Activated CD4-positive, alpha-beta memory T cell treated with anti-CD3 and anti-CD28 coated beads, Interleukin-2, amount 10 ng/mL, durations not matched to agents 7 days and 5 days (primary cell): ENCODE results near the gene SH3YL1. TPM values are rescaled to one million over a fixed set of nuclear protein-coding genes. Genes with fewer than 3 reads are reported as not detected.

Source experiments
- CTCF ChIA-PET: fragments of 350-600 bp; sonication (Branson Sonifier 250); formaldehyde crosslinking; loops from one replicate; lab custom pipeline; 2021; ENCODE audit warnings: antibody characterized with exemption, inconsistent platforms; lab: Charles Lee
- POLR2A ChIA-PET: fragments of 350-600 bp; sonication (Branson Sonifier 250); formaldehyde crosslinking; loops from one replicate; lab custom pipeline; 2021; ENCODE audit warnings: antibody characterized with exemption; lab: Charles Lee
- DNase-seq: peaks from one replicate; pipeline ENCODE4 v3.0.0-alpha.2; 2020
- H3K27ac Mint-ChIP-seq: one replicate; pipeline ENCODE4 v1.8.0; 2021; ENCODE audit warnings: mild to moderate bottlenecking, mixed read lengths
- H3K27me3 Mint-ChIP-seq: one replicate; pipeline ENCODE4 v1.8.0; 2021; ENCODE audit warnings: mixed read lengths
- H3K36me3 Mint-ChIP-seq: one replicate; pipeline ENCODE4 v1.8.0; 2021; ENCODE audit warnings: low read depth, mixed read lengths
- H3K4me1 Mint-ChIP-seq: one replicate; pipeline ENCODE4 v1.8.0; 2021; ENCODE audit warnings: mixed read lengths
- H3K4me3 Mint-ChIP-seq: one replicate; pipeline ENCODE4 v1.8.0; 2021; ENCODE audit warnings: mild to moderate bottlenecking, mixed read lengths
- H3K9me3 Mint-ChIP-seq: one replicate; pipeline ENCODE4 v1.8.0; 2021; ENCODE audit warnings: mixed read lengths
- total RNA-seq, 2 experiments: library from RNA; stranded (reverse); gene quantifications; one replicate each; pipeline ENCODE4 v1.2.3, GENCODE V29; 2021

SH3YL1 gene
- total RNA-seq, 2 experiments from 2014 or later = 15.8 to 18.0 TPM

- Mint-ChIP-seq H3K27ac (no peak overlapping the region), H3K4me3 (no peak overlapping the region), H3K4me1 (no peaks in the 10 kb centered on the region), H3K36me3 (peaks cover 58% of the 10 kb centered on the region), H3K27me3 (no peaks in the 10 kb centered on the region), H3K9me3 (no peaks in the 10 kb centered on the region)
- no peak for DNase-seq
- ChIA-PET CTCF (no interaction called here), POLR2A (interaction anchor here (0.9 kb wide), 1 partner anchor 14 kb away, joined by 4 read pairs; the partner anchor contains the start of genes ACP1 and SH3YL1)
Observed at GRCh38 chr2:278312-278926, 14.6 kb upstream of the SH3YL1 start.

GRCh38 chr2:275466-275865 lies 11.6 kb upstream of the SH3YL1 start:
- POLR2A ChIA-PET = no interaction called here

GRCh38 chr2:274503-274902 lies 10.7 kb upstream of the SH3YL1 start:
- Mint-ChIP-seq H3K4me1 (peaks cover 17% of the 10 kb centered on the region), H3K27me3 (no peaks in the 10 kb centered on the region), H3K9me3 (no peaks in the 10 kb centered on the region), H3K36me3 (peaks cover 67% of the 10 kb centered on the region), H3K4me3 (no peak overlapping the region), H3K27ac (no peak overlapping the region)
- ChIA-PET CTCF (interaction anchor here (1.0 kb wide), 1 partner anchor 28 kb away, joined by 3 read pairs; no protein-coding TSS in a partner anchor), POLR2A (interaction anchor here (1.2 kb wide), 1 partner anchor 10 kb away, joined by 3 read pairs; no protein-coding TSS in a partner anchor)
- DNase-seq = no peak

More at GRCh38 chr2:275466-275865, 11.6 kb upstream of the SH3YL1 start:
- Mint-ChIP-seq H3K27me3 (no peaks in the 10 kb centered on the region), H3K4me1 (peaks cover 9% of the 10 kb centered on the region), H3K36me3 (peaks cover 64% of the 10 kb centered on the region), H3K4me3 (no peak overlapping the region), H3K9me3 (no peaks in the 10 kb centered on the region), H3K27ac (no peak overlapping the region)
- CTCF ChIA-PET = no interaction called here
- DNase-seq = no peak

GRCh38 chr2:273333-273732 lies 9.5 kb upstream of the SH3YL1 start:
- no peaks in the 10 kb centered on the region for H3K9me3 Mint-ChIP-seq
- no peak overlapping the region for H3K4me3 Mint-ChIP-seq
- ChIA-PET CTCF (no interaction called here), POLR2A (no interaction called here)
- peaks cover 25% of the 10 kb centered on the region for H3K4me1 Mint-ChIP-seq
- no peaks in the 10 kb centered on the region for H3K27me3 Mint-ChIP-seq
- no peak overlapping the region for H3K27ac Mint-ChIP-seq
- no peak for DNase-seq
- peaks cover 58% of the 10 kb centered on the region for H3K36me3 Mint-ChIP-seq

GRCh38 chr2:271917-272316 lies 8.1 kb upstream of the SH3YL1 start:
- Mint-ChIP-seq H3K4me1 (peaks cover 37% of the 10 kb centered on the region), H3K9me3 (no peaks in the 10 kb centered on the region), H3K27ac (no peak overlapping the region)

GRCh38 chr2:270861-271260 lies 7.0 kb upstream of the SH3YL1 start:
- POLR2A ChIA-PET = no interaction called here
- CTCF ChIA-PET = no interaction called here
- Mint-ChIP-seq H3K9me3 (no peaks in the 10 kb centered on the region), H3K27ac (no peak overlapping the region), H3K36me3 (peaks cover 38% of the 10 kb centered on the region), H3K4me3 (no peak overlapping the region), H3K4me1 (peaks cover 46% of the 10 kb centered on the region), H3K27me3 (no peaks in the 10 kb centered on the region)
- no peak for DNase-seq

More at GRCh38 chr2:271917-272316, 8.1 kb upstream of the SH3YL1 start:
- CTCF ChIA-PET = no interaction called here
- no peak overlapping the region for H3K4me3 Mint-ChIP-seq
- DNase-seq = no peak
- H3K27me3 Mint-ChIP-seq = no peaks in the 10 kb centered on the region
- H3K36me3 Mint-ChIP-seq = peaks cover 46% of the 10 kb centered on the region
- POLR2A ChIA-PET = no interaction called here

GRCh38 chr2:269356-270030 lies 5.7 kb upstream of the SH3YL1 start:
- Mint-ChIP-seq H3K27me3 (no peaks in the 10 kb centered on the region), H3K36me3 (peaks cover 32% of the 10 kb centered on the region), H3K9me3 (no peaks in the 10 kb centered on the region), H3K4me3 (no peak overlapping the region), H3K4me1 (peaks cover 49% of the 10 kb centered on the region), H3K27ac (no peak overlapping the region)
- CTCF ChIA-PET = no interaction called here
- POLR2A ChIA-PET = no interaction called here
- no peak for DNase-seq

- CTCF ChIA-PET = no interaction called here
- peaks cover 29% of the 10 kb centered on the region for H3K36me3 Mint-ChIP-seq
- no peaks in the 10 kb centered on the region for H3K27me3 Mint-ChIP-seq
- DNase-seq = no peak
- H3K27ac Mint-ChIP-seq = no peak overlapping the region
- no peaks in the 10 kb centered on the region for H3K9me3 Mint-ChIP-seq
- no peak overlapping the region for H3K4me3 Mint-ChIP-seq
- peaks cover 53% of the 10 kb centered on the region for H3K4me1 Mint-ChIP-seq
- POLR2A ChIA-PET = no interaction called here
Observed at GRCh38 chr2:268323-268722, 4.5 kb upstream of the SH3YL1 start.

GRCh38 chr2:264493-265468 lies 949 bp upstream of the SH3YL1 start, which contains the start of gene ACP1:
Gene ACP1, plus strand, starts transcription at chr2:264947. Its CDS starts 18 bp downstream, at chr2:264965.
- Mint-ChIP-seq H3K4me3 (peak within 1 kb of the TSS; percentile 92), H3K36me3 (peaks cover 8% of the 10 kb centered on the region), H3K27ac (peak within 1 kb of the TSS; percentile 88), H3K4me1 (peaks cover 42% of the 10 kb centered on the region), H3K27me3 (no peaks in the 10 kb centered on the region), H3K9me3 (no peaks in the 10 kb centered on the region)
- ChIA-PET CTCF (interaction anchor here (0.8 kb wide), 1 partner anchor 21 kb away, joined by 3 read pairs; no protein-coding TSS in a partner anchor), POLR2A (interaction anchor here (1.0 to 1.9 kb wide), 4 partner anchors 14 to 413 kb away, joined by 3 to 5 read pairs (median 4); partner anchors contain the start of gene TMEM18)
- DNase-seq = peak; percentile 95

- H3K4me3 Mint-ChIP-seq = peak overlapping the region; percentile 59
- no peaks in the 10 kb centered on the region for H3K27me3 Mint-ChIP-seq
- H3K36me3 Mint-ChIP-seq = peaks cover 5% of the 10 kb centered on the region
- H3K27ac Mint-ChIP-seq = no peak overlapping the region
- peaks cover 30% of the 10 kb centered on the region for H3K4me1 Mint-ChIP-seq
- H3K9me3 Mint-ChIP-seq = peaks cover 2% of the 10 kb centered on the region
- DNase-seq = no peak
- CTCF ChIA-PET = no interaction called here
- POLR2A ChIA-PET = interaction anchor here (1.9 kb wide), 1 partner anchor 16 kb away, joined by 4 read pairs; no protein-coding TSS in a partner anchor
Observed at GRCh38 chr2:263022-263738, 652 bp downstream of the SH3YL1 start.

- Mint-ChIP-seq H3K4me3 (no peak overlapping the region), H3K9me3 (peaks cover 6% of the 10 kb centered on the region), H3K4me1 (peaks cover 21% of the 10 kb centered on the region), H3K36me3 (peaks cover 3% of the 10 kb centered on the region), H3K27me3 (no peaks in the 10 kb centered on the region), H3K27ac (no peak overlapping the region)
- CTCF ChIA-PET = interaction anchor here (1.0 to 2.4 kb wide), 2 partner anchors 15 to 17 kb away, joined by 3 to 9 read pairs; no protein-coding TSS in a partner anchor
- POLR2A ChIA-PET = no interaction called here
- no peak for DNase-seq
Observed at GRCh38 chr2:262117-262516, 1.7 kb downstream of the SH3YL1 start.
